Lung (tissue), 12 donors: Measurements from ENCODE around the gene SNX27. TPM values are rescaled to one million over a fixed set of nuclear protein-coding genes. Genes with fewer than 3 reads are reported as not detected.
"Not testable (repeated sequence)": the region's sequence is repeated elsewhere in the genome, so short reads cannot be mapped to it uniquely, and the experiment has no call there.

ENCODE experiments used
- ATAC-seq: fragments of 200-7000 bp; cut with Tn5 transposase; one replicate; pipeline ENCODE4 v1.9.1; 2020; ENCODE audit warnings: moderate number of reproducible peaks; ENCODE audit not compliant: insufficient read depth, low FRiP score
- DNase-seq, 3 donors: peaks; one replicate each; pipeline ENCODE4 v3.0.0-alpha.2; 2013 to 2017
- H3K27ac ChIP-seq, 2 donors: one replicate each; pipeline ENCODE4 v1.5.1; 2013; ENCODE audit warnings: mild to moderate bottlenecking in 2 of 2, moderate library complexity in 2 of 2, control low read depth in 1 of 2, inconsistent platforms in 1 of 2, low read depth in 1 of 2, low read length in 1 of 2
- H3K27me3 ChIP-seq, 3 donors: one replicate each; pipeline ENCODE4 v1.5.1; 2013; ENCODE audit warnings: low read length in 2 of 3; ENCODE audit not compliant: control insufficient read depth in 3 of 3, insufficient read depth in 3 of 3
- H3K36me3 ChIP-seq, 4 donors: one replicate each; pipeline ENCODE4 v1.5.1; 2013; ENCODE audit warnings: low read length in 4 of 4, mild to moderate bottlenecking in 1 of 4, moderate library complexity in 1 of 4; ENCODE audit not compliant: control insufficient read depth in 4 of 4, insufficient read depth in 4 of 4
- H3K4me1 ChIP-seq, 5 donors: one replicate each; pipeline ENCODE4 v1.5.1; 2013; ENCODE audit warnings: low read length in 5 of 5, mild to moderate bottlenecking in 2 of 5, moderate library complexity in 1 of 5; ENCODE audit not compliant: control insufficient read depth in 5 of 5, insufficient read depth in 5 of 5
- H3K4me3 ChIP-seq: one replicate; pipeline ENCODE4 v1.5.1; 2013; ENCODE audit warnings: mild to moderate bottlenecking, control low read depth, moderate library complexity
- H3K9ac ChIP-seq, 2 donors: one replicate each; pipeline ENCODE4 v1.5.1; 2013; ENCODE audit warnings: low read length in 2 of 2, control low read depth in 1 of 2; ENCODE audit not compliant: insufficient read depth in 1 of 2
- H3K9me3 ChIP-seq, 4 donors: one replicate each; pipeline ENCODE4 v1.5.1; 2013; ENCODE audit warnings: low read length in 3 of 4, mild to moderate bottlenecking in 1 of 4, moderate library complexity in 1 of 4; ENCODE audit not compliant: control insufficient read depth in 4 of 4, insufficient read depth in 3 of 4
- WGBS, 2 donors: extraction: QIAGEN DNeasy Blood & Tissue Kit; methylation state at CpG; one replicate each; pipeline ENCODE4 v1.1.7; 2013; 5-methylcytosine and 5-hydroxymethylcytosine counted together
- polyA plus RNA-seq, 2 donors: library from polyadenylated mRNA; stranded (reverse); fragments of 200-250 nt; gene quantifications; one replicate each; pipeline ENCODE4 v1.2.1, GENCODE V29; 2013
- total RNA-seq, 2 donors: library from RNA; depleted of rRNA in 1 of 2; stranded (reverse); fragments of >200 nt in 1 of 2; gene quantifications; one replicate each; pipeline ENCODE4 v1.2.1, GENCODE V29; 2014 to 2021
- TF ChIP-seq, protein P1 (sequence below): IDR thresholded peaks from 2 replicates; pipeline ENCODE4 v1.5.1; 2012; ENCODE audit warnings: mild to moderate bottlenecking; ENCODE audit errors: control extremely low read depth, extremely low read depth
- donor health status: control.
- donor health status: control.
- donor health status: Bipolar disorder and iron deficiency.
- donor health status: healthy.
- donor health status: DM: yes; HTN: yes; CAD: no.

SNX27 gene
- total and polyA plus RNA-seq, 4 donors, result 12.1 to 63.7 (median 26.5) TPM

DNA sequence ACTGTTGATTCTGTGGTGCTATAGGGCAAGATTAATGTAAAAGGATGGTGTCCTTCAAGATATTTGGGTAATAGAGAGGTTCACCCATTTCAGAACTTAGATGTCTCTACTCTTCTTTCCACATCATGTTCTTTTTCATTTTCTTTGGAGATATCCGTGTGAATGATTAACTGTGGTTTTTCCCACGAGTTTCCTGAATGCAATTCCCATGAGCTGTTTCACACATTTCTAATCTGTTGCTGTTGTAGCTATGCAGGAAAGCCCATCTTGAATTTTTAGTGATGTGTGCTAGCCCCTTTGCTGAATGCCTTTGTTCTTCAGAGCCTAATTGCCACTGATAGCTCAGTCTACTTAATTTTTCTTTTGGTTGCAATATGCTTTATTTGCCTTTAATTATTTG, 27.6 kb downstream of the SNX27 start:
- H3K27me3 ChIP-seq, result no peaks in the 10 kb centered on the region
- TF ChIP-seq, protein P1, sequence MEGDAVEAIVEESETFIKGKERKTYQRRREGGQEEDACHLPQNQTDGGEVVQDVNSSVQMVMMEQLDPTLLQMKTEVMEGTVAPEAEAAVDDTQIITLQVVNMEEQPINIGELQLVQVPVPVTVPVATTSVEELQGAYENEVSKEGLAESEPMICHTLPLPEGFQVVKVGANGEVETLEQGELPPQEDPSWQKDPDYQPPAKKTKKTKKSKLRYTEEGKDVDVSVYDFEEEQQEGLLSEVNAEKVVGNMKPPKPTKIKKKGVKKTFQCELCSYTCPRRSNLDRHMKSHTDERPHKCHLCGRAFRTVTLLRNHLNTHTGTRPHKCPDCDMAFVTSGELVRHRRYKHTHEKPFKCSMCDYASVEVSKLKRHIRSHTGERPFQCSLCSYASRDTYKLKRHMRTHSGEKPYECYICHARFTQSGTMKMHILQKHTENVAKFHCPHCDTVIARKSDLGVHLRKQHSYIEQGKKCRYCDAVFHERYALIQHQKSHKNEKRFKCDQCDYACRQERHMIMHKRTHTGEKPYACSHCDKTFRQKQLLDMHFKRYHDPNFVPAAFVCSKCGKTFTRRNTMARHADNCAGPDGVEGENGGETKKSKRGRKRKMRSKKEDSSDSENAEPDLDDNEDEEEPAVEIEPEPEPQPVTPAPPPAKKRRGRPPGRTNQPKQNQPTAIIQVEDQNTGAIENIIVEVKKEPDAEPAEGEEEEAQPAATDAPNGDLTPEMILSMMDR, result no peak
- H3K27ac ChIP-seq, result no peak overlapping the region
- H3K9ac ChIP-seq, result no peak overlapping the region
- WGBS, 2 donors, result 42 to 59% methylated on average over 2 of the region's 2 CpGs
- peaks cover 0 to 8% (median 1%) of the 10 kb centered on the region in 4 donors for H3K36me3 ChIP-seq
- no peak overlapping the region for H3K4me3 ChIP-seq
- no peak for ATAC-seq
- H3K4me1 ChIP-seq, result peaks cover 0 to 12% (median 3%) of the 10 kb centered on the region in 5 donors
- H3K9me3 ChIP-seq, result no peaks in the 10 kb centered on the region
- no peak for DNase-seq

DNA sequence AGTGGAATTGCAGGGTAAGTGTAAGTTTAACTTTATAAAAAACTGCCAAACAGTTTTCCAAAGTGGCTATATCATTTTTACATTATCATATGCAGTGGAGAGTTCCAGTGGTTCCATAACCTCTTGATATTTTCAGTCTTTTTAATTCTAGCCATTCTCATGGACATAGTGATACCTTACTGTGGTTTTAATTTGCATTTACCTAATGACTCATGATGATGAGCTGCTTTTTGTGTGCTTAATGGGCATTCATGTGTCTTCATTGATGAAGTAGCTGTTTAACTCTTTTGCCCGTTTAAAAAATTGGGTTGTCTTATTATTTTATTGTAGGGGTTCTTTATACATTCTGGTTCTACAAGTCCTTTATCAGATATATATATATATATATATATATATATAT, 29.4 kb downstream of the SNX27 start:
- 89 to 95% methylated on average over 1 of the region's 1 CpG for WGBS, 2 donors

DNA sequence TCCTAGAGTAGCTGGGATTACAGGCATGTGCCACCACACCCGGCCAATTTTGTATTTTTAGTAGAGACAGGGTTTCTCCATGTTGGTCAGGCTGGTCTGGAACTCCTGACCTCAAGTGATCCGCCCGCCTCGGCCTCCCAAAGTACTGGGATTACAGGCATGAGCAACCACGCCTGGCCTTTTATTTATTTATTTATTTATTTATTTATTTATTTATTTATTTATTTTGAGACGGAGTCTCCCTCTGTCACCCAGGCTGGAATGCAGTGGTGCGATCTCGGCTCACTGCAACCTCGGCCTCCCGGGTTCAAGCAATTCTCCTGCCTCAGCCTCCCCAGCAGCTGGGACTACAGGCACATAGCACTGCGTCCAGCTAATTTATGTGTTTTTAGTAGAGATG, 31.2 kb downstream of the SNX27 start:
- not testable (repeated sequence) for H3K4me1 ChIP-seq, H3K27ac ChIP-seq, H3K27me3 ChIP-seq, H3K9ac ChIP-seq, H3K9me3 ChIP-seq, H3K4me3 ChIP-seq, ATAC-seq, DNase-seq
- 93 to 100% methylated on average over 10 to 11 of the region's 11 CpGs for WGBS, 2 donors
- H3K36me3 ChIP-seq, result peaks cover 0 to 13% (median 6%) of the 10 kb centered on the region in 4 donors

More for the DNA sequence above, 29.4 kb downstream of the SNX27 start:
- Histone ChIP-seq H3K27me3 (no peaks in the 10 kb centered on the region), H3K4me1 (peaks cover 0 to 12% (median 3%) of the 10 kb centered on the region in 5 donors), H3K9me3 (no peaks in the 10 kb centered on the region), H3K36me3 (peaks cover 0 to 8% (median 4%) of the 10 kb centered on the region in 4 donors), H3K9ac (no peak overlapping the region), H3K27ac (no peak overlapping the region), H3K4me3 (no peak overlapping the region)
- no peak for ATAC-seq
- DNase-seq, result no peak
- TF ChIP-seq, protein P1, result no peak

DNA sequence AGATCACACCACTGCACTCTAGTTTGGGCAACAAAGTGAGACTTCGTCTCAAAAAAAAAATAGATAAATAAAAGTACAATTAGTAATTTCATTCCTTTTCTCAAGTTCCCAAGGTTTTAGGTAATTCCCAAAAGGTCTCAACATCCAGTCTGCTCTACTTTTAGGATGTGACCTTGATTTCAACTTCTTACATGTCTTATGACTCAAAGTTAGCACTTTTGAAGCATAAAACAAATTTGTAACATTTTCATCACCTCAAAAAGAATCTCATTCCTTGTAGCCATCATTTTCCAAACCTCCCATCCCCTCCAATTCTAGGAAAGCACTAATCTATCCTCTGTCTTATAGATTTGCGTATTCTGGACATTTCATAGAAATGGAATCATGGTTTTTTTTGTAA, 32.2 kb downstream of the SNX27 start:
- H3K27ac ChIP-seq, result no peak overlapping the region
- no peak for ATAC-seq
- H3K9me3 ChIP-seq, result peaks cover 0 to 1% (median 0%) of the 10 kb centered on the region in 4 donors
- no peaks in the 10 kb centered on the region for H3K4me1 ChIP-seq
- no peak overlapping the region for H3K4me3 ChIP-seq
- H3K27me3 ChIP-seq, result no peaks in the 10 kb centered on the region
- H3K36me3 ChIP-seq, result peaks cover 0 to 13% (median 4%) of the 10 kb centered on the region in 4 donors
- DNase-seq, result no peak
- H3K9ac ChIP-seq, result no peak overlapping the region
- TF ChIP-seq, protein P1, result no peak
- WGBS, 2 donors, result 95 to 100% methylated on average over 2 of the region's 2 CpGs
